Measurements from ENCODE around the gene CGN. TPM values are rescaled to one million over a fixed set of nuclear protein-coding genes. Genes with fewer than 3 reads are reported as not detected.
A peak's percentile ranks its signal among the peaks of the same experiment; 100 is the strongest.

Gene CGN
- total and polyA plus RNA-seq, 2 experiments from 2014 or later: 11.8 to 37.0 TPM

DNA sequence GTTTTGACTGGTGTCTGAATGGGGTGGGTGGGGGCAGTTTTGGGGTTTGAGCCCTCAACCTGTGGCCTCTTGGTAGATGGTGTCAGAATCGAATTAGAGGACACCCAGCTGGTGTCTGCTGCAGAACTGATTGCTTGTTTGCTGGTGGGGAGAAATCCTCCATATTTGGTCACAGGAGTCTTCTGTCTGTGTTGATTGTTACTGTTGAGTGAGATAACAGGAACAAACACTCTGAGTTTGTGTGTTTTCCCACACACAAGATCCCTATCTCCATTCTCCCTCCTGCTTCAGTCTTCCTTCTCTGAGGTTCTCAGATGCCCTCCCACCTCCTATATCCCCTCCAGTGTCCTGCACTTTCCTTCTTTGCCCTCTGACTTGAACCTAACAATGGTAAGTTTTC, 19.1 kb upstream of the CGN start:
- Mint-ChIP-seq H3K9me3 (no peaks in the 10 kb centered on the region), H3K27ac (no peak overlapping the region), H3K36me3 (ENCODE audit: low read depth) (no peaks in the 10 kb centered on the region), H3K4me1 (peaks cover 4% of the 10 kb centered on the region; the same call in 1 of the 3 replicates), H3K27me3 (ENCODE audit: insufficient read depth, low read depth, poor library complexity) (peaks cover 8% of the 10 kb centered on the region), H3K4me3 (no peak overlapping the region)
- Histone ChIP-seq H4K20me1 (replicated peaks; ENCODE audit: insufficient read depth) (no peaks in the 10 kb centered on the region), H3K9me2 (ENCODE audit: insufficient read depth) (no peaks in the 10 kb centered on the region), H3K27ac (ENCODE audit: low read depth) (no peak overlapping the region), H2AFZ (peak overlapping the region; percentile 63; the same call in 1 of the 2 replicates), H3K27me3 (ENCODE audit: insufficient read depth) (no peaks in the 10 kb centered on the region), H3K4me3 (no peak overlapping the region), H3K36me3 (ENCODE audit: insufficient read depth) (no peaks in the 10 kb centered on the region), H3K4me2 (no peak overlapping the region), H3K79me2 (replicated peaks; ENCODE audit: insufficient read depth) (no peaks in the 10 kb centered on the region), H3F3A (replicated peaks; ENCODE audit: low read depth) (no peaks in the 10 kb centered on the region), H3K4me1 (ENCODE audit: insufficient read depth) (no peaks in the 10 kb centered on the region; the same call in 1 of the 2 replicates)
- ATAC-seq: no peak
- no peak for DNase-seq (ENCODE audit: low spot score)
- TF ChIP-seq, protein P1, sequence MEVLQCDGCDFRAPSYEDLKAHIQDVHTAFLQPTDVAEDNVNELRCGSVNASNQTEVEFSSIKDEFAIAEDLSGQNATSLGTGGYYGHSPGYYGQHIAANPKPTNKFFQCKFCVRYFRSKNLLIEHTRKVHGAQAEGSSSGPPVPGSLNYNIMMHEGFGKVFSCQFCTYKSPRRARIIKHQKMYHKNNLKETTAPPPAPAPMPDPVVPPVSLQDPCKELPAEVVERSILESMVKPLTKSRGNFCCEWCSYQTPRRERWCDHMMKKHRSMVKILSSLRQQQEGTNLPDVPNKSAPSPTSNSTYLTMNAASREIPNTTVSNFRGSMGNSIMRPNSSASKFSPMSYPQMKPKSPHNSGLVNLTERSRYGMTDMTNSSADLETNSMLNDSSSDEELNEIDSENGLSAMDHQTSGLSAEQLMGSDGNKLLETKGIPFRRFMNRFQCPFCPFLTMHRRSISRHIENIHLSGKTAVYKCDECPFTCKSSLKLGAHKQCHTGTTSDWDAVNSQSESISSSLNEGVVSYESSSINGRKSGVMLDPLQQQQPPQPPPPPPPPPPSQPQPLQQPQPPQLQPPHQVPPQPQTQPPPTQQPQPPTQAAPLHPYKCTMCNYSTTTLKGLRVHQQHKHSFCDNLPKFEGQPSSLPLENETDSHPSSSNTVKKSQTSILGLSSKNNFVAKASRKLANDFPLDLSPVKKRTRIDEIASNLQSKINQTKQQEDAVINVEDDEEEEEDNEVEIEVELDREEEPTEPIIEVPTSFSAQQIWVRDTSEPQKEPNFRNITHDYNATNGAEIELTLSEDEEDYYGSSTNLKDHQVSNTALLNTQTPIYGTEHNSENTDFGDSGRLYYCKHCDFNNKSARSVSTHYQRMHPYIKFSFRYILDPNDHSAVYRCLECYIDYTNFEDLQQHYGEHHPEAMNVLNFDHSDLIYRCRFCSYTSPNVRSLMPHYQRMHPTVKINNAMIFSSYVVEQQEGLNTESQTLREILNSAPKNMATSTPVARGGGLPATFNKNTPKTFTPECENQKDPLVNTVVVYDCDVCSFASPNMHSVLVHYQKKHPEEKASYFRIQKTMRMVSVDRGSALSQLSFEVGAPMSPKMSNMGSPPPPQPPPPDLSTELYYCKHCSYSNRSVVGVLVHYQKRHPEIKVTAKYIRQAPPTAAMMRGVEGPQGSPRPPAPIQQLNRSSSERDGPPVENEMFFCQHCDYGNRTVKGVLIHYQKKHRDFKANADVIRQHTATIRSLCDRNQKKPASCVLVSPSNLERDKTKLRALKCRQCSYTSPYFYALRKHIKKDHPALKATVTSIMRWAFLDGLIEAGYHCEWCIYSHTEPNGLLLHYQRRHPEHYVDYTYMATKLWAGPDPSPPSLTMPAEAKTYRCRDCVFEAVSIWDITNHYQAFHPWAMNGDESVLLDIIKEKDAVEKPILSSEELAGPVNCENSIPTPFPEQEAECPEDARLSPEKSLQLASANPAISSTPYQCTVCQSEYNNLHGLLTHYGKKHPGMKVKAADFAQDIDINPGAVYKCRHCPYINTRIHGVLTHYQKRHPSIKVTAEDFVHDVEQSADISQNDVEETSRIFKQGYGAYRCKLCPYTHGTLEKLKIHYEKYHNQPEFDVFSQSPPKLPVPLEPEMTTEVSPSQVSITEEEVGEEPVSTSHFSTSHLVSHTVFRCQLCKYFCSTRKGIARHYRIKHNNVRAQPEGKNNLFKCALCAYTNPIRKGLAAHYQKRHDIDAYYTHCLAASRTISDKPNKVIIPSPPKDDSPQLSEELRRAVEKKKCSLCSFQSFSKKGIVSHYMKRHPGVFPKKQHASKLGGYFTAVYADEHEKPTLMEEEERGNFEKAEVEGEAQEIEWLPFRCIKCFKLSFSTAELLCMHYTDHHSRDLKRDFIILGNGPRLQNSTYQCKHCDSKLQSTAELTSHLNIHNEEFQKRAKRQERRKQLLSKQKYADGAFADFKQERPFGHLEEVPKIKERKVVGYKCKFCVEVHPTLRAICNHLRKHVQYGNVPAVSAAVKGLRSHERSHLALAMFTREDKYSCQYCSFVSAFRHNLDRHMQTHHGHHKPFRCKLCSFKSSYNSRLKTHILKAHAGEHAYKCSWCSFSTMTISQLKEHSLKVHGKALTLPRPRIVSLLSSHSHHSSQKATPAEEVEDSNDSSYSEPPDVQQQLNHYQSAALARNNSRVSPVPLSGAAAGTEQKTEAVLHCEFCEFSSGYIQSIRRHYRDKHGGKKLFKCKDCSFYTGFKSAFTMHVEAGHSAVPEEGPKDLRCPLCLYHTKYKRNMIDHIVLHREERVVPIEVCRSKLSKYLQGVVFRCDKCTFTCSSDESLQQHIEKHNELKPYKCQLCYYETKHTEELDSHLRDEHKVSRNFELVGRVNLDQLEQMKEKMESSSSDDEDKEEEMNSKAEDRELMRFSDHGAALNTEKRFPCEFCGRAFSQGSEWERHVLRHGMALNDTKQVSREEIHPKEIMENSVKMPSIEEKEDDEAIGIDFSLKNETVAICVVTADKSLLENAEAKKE (CRISPR knock-in tag; IDR thresholded peaks at IDR 0.05): no peak
- TF ChIP-seq ZNF114 (CRISPR knock-in tag; IDR thresholded peaks at IDR 0.05): no peak
- TF ChIP-seq EZH2phosphoT487 (IDR thresholded peaks at IDR 0.05; ENCODE audit: unreplicated experiment): no peak
- no peak for TF ChIP-seq ZNF331 (CRISPR knock-in tag; IDR thresholded peaks at IDR 0.05; ENCODE audit: low read depth)
- TF ChIP-seq JUNB (IDR thresholded peaks at IDR 0.05; ENCODE audit: unreplicated experiment): no peak
- TF ChIP-seq, protein P2, sequence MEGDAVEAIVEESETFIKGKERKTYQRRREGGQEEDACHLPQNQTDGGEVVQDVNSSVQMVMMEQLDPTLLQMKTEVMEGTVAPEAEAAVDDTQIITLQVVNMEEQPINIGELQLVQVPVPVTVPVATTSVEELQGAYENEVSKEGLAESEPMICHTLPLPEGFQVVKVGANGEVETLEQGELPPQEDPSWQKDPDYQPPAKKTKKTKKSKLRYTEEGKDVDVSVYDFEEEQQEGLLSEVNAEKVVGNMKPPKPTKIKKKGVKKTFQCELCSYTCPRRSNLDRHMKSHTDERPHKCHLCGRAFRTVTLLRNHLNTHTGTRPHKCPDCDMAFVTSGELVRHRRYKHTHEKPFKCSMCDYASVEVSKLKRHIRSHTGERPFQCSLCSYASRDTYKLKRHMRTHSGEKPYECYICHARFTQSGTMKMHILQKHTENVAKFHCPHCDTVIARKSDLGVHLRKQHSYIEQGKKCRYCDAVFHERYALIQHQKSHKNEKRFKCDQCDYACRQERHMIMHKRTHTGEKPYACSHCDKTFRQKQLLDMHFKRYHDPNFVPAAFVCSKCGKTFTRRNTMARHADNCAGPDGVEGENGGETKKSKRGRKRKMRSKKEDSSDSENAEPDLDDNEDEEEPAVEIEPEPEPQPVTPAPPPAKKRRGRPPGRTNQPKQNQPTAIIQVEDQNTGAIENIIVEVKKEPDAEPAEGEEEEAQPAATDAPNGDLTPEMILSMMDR (conservative IDR thresholded peaks at IDR 0.05; ENCODE audit: low read depth in 2 of 2): no peak
- TF ChIP-seq, protein P3, sequence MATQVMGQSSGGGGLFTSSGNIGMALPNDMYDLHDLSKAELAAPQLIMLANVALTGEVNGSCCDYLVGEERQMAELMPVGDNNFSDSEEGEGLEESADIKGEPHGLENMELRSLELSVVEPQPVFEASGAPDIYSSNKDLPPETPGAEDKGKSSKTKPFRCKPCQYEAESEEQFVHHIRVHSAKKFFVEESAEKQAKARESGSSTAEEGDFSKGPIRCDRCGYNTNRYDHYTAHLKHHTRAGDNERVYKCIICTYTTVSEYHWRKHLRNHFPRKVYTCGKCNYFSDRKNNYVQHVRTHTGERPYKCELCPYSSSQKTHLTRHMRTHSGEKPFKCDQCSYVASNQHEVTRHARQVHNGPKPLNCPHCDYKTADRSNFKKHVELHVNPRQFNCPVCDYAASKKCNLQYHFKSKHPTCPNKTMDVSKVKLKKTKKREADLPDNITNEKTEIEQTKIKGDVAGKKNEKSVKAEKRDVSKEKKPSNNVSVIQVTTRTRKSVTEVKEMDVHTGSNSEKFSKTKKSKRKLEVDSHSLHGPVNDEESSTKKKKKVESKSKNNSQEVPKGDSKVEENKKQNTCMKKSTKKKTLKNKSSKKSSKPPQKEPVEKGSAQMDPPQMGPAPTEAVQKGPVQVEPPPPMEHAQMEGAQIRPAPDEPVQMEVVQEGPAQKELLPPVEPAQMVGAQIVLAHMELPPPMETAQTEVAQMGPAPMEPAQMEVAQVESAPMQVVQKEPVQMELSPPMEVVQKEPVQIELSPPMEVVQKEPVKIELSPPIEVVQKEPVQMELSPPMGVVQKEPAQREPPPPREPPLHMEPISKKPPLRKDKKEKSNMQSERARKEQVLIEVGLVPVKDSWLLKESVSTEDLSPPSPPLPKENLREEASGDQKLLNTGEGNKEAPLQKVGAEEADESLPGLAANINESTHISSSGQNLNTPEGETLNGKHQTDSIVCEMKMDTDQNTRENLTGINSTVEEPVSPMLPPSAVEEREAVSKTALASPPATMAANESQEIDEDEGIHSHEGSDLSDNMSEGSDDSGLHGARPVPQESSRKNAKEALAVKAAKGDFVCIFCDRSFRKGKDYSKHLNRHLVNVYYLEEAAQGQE (IDR thresholded peaks at IDR 0.05; ENCODE audit: unreplicated experiment): no peak
- no peak for TF ChIP-seq ETS1 (IDR thresholded peaks at IDR 0.05)
- no peak for TF ChIP-seq CREB1 (CRISPR knock-in tag; IDR thresholded peaks at IDR 0.05; ENCODE audit: low read depth)

Measured in GM23338 (cell line).